WTC11 (cell line): ENCODE data around the gene RGS7.

Experiments used
- ATF3 ChIP-seq: sonication (generic); formaldehyde crosslinking; conservative IDR thresholded peaks from 2 replicates; pipeline ENCODE4 v1.8.1; 2022; ENCODE audit warnings: mild to moderate bottlenecking, missing genetic modification reagents
- CREM ChIP-seq: sonication (generic); formaldehyde crosslinking; IDR thresholded peaks from 2 replicates; pipeline ENCODE4 v1.8.1; 2022; ENCODE audit warnings: mild to moderate bottlenecking, missing genetic modification reagents, moderate library complexity
- CTCF ChIP-seq: fragments of 200-600 bp; IDR thresholded peaks from 2 replicates; pipeline ENCODE4 v1.8.0; 2022; ENCODE audit warnings: antibody characterized with exemption
- E2F5 ChIP-seq: sonication (generic); formaldehyde crosslinking; IDR thresholded peaks from 2 replicates; pipeline ENCODE4 v1.8.1; 2022; ENCODE audit warnings: mild to moderate bottlenecking, moderate library complexity, missing genetic modification reagents
- ELF4 ChIP-seq: sonication (generic); formaldehyde crosslinking; IDR thresholded peaks from 2 replicates; pipeline ENCODE4 v1.8.1; 2022; ENCODE audit warnings: low read depth, mild to moderate bottlenecking, moderate library complexity, missing genetic modification reagents
- HMGXB4 ChIP-seq: sonication (generic); formaldehyde crosslinking; IDR thresholded peaks from 2 replicates; pipeline ENCODE4 v1.8.1; 2023; ENCODE audit warnings: mild to moderate bottlenecking, moderate library complexity, missing genetic modification reagents
- MAX ChIP-seq: sonication (generic); formaldehyde crosslinking; IDR thresholded peaks from 2 replicates; pipeline ENCODE4 v1.8.0; 2022; ENCODE audit warnings: mild to moderate bottlenecking, missing genetic modification reagents
- NFYB ChIP-seq: sonication (generic); formaldehyde crosslinking; conservative IDR thresholded peaks from 2 replicates; pipeline ENCODE4 v1.8.0; 2022; ENCODE audit warnings: low read depth, missing genetic modification reagents
- USF1 ChIP-seq: sonication (generic); formaldehyde crosslinking; IDR thresholded peaks from 2 replicates; pipeline ENCODE4 v1.8.0; 2022; ENCODE audit warnings: mild to moderate bottlenecking, missing genetic modification reagents

GRCh38 chr1:240821925-240822324, 535.1 kb downstream of the RGS7 start:
- TF ChIP-seq CTCF (no peak), ELF4 (CRISPR knock-in tag) (no peak), MAX (CRISPR knock-in tag) (no peak), E2F5 (CRISPR knock-in tag) (no peak), CREM (CRISPR knock-in tag) (no peak), HMGXB4 (CRISPR knock-in tag) (no peak), USF1 (CRISPR knock-in tag) (no peak), NFYB (no peak), ATF3 (CRISPR knock-in tag) (no peak)
